ENCODE data around the gene CLEC16A. TPM values are rescaled to one million over a fixed set of nuclear protein-coding genes. Genes with fewer than 3 reads are reported as not detected.

Gene CLEC16A
- total and polyA plus RNA-seq, 9 of the 15 experiments (the other 6 are each of a cell fraction or from before 2014, with no cell fraction given): 1.00 to 22.3 (median 10.0) TPM

DNA sequence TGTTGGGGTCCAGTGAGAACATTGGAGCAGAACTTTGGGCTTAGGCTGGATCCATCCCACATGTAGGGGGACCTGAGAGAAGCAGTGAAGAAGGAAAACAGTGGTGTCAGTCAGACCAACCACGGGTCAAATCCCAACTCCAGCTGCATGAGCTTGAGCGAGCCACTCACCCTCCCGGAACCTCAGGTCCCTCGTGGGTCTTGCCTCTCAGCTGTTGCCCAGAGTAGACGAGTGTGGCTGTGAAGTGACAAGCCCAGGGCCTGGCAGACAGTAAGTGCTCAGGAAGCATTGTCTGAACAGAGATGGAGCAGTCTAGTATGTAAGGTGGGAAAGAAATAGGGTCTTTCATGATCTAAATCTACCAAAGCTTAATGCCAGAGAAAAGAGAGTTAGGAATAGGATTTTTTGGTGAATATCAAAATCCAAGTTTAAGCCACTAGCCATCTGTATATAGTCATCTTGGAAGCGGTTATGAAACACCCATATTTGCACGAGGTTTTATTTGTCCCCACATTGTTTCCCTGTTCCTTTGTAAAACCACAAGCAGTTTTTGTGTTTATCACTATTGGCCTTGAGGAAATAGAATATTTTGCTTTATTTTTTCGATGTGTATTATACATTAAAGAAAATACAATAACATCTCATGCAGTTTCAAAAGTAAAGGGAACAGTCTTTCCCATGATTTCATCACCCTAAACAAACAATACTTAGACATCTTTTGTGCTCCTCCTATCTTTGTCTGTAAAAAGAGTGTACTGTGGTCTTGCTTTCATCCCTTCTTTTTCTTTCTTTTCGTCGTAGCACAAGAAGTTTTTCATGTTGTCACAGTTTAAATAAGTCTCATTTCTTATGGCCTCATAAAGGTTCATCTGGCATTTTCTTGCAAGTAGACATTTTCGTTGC lies 112.0 kb downstream of the CLEC16A start (continued):
- no peak for TF ChIP-seq REST (IDR thresholded peaks at IDR 0.05; ENCODE audit: borderline replicate concordance)
- no peak for TF ChIP-seq REST (CRISPR knock-in tag; IDR thresholded peaks at IDR 0.05; ENCODE audit: low read depth)
- TF ChIP-seq, protein P1, sequence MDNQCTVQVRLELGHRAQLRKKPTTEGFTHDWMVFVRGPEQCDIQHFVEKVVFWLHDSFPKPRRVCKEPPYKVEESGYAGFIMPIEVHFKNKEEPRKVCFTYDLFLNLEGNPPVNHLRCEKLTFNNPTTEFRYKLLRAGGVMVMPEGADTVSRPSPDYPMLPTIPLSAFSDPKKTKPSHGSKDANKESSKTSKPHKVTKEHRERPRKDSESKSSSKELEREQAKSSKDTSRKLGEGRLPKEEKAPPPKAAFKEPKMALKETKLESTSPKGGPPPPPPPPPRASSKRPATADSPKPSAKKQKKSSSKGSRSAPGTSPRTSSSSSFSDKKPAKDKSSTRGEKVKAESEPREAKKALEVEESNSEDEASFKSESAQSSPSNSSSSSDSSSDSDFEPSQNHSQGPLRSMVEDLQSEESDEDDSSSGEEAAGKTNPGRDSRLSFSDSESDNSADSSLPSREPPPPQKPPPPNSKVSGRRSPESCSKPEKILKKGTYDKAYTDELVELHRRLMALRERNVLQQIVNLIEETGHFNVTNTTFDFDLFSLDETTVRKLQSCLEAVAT (IDR thresholded peaks at IDR 0.05): no peak
- no peak for TF ChIP-seq HEY1 (CRISPR knock-in tag; IDR thresholded peaks at IDR 0.05; ENCODE audit: borderline replicate concordance)
- no peak for TF ChIP-seq ZNF133 (CRISPR knock-in tag; IDR thresholded peaks at IDR 0.05)
- no peak for TF ChIP-seq NFATC3 (IDR thresholded peaks at IDR 0.05)
- peak; percentile 90 for TF ChIP-seq ZNF584 (CRISPR knock-in tag; IDR thresholded peaks at IDR 0.05; ENCODE audit: low read depth)
- no peak for TF ChIP-seq U2AF2 (optimal IDR thresholded peaks at IDR 0.05; ENCODE audit: low read depth, low read length)
- TF ChIP-seq TGIF2 (CRISPR knock-in tag; IDR thresholded peaks at IDR 0.05): no peak
- peak; percentile 59; the same call in 1 of the 2 replicates for TF ChIP-seq SMAD4 (CRISPR knock-in tag; conservative IDR thresholded peaks at IDR 0.05)
- TF ChIP-seq SMAD2 (IDR thresholded peaks at IDR 0.05; ENCODE audit: low read depth, low read length): no peak
- no peak for TF ChIP-seq STAG1 (CRISPR knock-in tag; IDR thresholded peaks at IDR 0.05; ENCODE audit: borderline replicate concordance)
- no peak for TF ChIP-seq LCOR (CRISPR knock-in tag; IDR thresholded peaks at IDR 0.05)
- peak; percentile 86 for TF ChIP-seq ZNF589 (CRISPR knock-in tag; IDR thresholded peaks at IDR 0.05; ENCODE audit: low read depth)
- TF ChIP-seq, protein P2, sequence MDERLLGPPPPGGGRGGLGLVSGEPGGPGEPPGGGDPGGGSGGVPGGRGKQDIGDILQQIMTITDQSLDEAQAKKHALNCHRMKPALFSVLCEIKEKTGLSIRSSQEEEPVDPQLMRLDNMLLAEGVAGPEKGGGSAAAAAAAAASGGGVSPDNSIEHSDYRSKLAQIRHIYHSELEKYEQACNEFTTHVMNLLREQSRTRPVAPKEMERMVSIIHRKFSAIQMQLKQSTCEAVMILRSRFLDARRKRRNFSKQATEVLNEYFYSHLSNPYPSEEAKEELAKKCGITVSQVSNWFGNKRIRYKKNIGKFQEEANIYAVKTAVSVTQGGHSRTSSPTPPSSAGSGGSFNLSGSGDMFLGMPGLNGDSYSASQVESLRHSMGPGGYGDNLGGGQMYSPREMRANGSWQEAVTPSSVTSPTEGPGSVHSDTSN (CRISPR knock-in tag; IDR thresholded peaks at IDR 0.05; ENCODE audit: low read depth): no peak
- TF ChIP-seq, protein P2 (tag; conservative IDR thresholded peaks at IDR 0.05; ENCODE audit: low read depth): no peak

All from K562 (cell line).